ENCODE measurements around the gene GCN1. TPM values are rescaled to one million over a fixed set of nuclear protein-coding genes. Genes with fewer than 3 reads are reported as not detected.

GCN1 gene
- total and polyA plus RNA-seq, 10 of the 15 experiments (the other 5 are each of a cell fraction or from before 2014, with no cell fraction given), result 10.8 to 150 (median 58.3) TPM

DNA sequence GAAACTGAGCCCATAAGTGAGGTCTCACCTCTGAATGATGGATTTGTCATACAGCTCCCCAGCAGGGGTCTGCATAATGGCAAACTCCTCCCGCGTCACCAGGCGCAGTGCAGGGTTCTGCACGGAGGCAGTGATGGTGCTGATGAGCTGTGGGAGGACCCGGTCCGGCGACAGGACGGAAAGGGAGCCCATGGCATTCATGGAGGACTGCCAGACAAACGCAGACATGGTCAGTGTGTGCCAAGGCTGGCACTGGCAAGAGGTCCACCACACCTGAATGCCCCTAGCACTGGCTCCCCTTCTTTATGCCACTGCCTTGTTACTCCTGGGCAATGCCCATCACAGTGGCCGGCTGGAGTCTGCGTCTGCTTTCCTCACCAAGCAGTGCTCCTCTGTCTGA is 32.7 kb downstream of the GCN1 start:
- intact Hi-C loops (cut with micrococcal nuclease; ENCODE audit: unreplicated experiment) (no loop called here), in situ Hi-C loops (cut with MboI) (no loop called here)
- no peak for FAIRE-seq
- no peak overlapping the region for H3K4me2 ChIP-seq (ENCODE audit: control insufficient read depth, insufficient read depth)
- ChIA-PET CTCF (interaction anchor here (1.2 kb wide), 1 partner anchor 13 kb away, joined by 4 read pairs; no protein-coding TSS in a partner anchor), RAD21 (ENCODE audit: unreplicated experiment) (interaction anchor here (0.5 to 1.4 kb wide), 2 partner anchors 40 to 130 kb away, joined by 4 read pairs; partner anchors contain the start of gene RNU4-2), SMC1A (ENCODE audit: uncharacterized antibody, unreplicated experiment) (interaction anchor here (1.6 kb wide), 1 partner anchor 10 kb away, joined by 3 read pairs; no protein-coding TSS in a partner anchor), POLR2A (no interaction called here)
- H2AFZ ChIP-seq (ENCODE audit: control insufficient read depth, low read depth, low read length), result no peak overlapping the region
- peaks cover 30 to 53% of the 10 kb centered on the region in 2 experiments for H3K36me3 ChIP-seq (ENCODE audit: control insufficient read depth in 2 of 2, insufficient read depth in 2 of 2, low read length in 1 of 2)
- no peaks in the 10 kb centered on the region for H3K27me3 ChIP-seq (replicated peaks in 1 of 2; ENCODE audit: control insufficient read depth in 2 of 2, insufficient read depth in 2 of 2, low read length in 1 of 2)
- no peaks in the 10 kb centered on the region for H3K9me3 ChIP-seq (replicated peaks; ENCODE audit: control insufficient read depth, insufficient read depth, low read length)
- 90% methylated on average over 11 of the region's 11 CpGs for WGBS (ENCODE audit: insufficient coverage, insufficient replicate concordance, low lambda C conversion rate, missing lambda C conversion rate)
- H4K20me1 ChIP-seq (ENCODE audit: control insufficient read depth, insufficient read depth), result no peaks in the 10 kb centered on the region
- H3K27ac ChIP-seq (ENCODE audit: control insufficient read depth, insufficient read depth), result no peak overlapping the region
- no peak for DNase-seq (ENCODE audit: low read depth, low spot score)
- peaks cover 3% of the 10 kb centered on the region for H3K4me1 ChIP-seq (ENCODE audit: control insufficient read depth, insufficient read depth, low read length)
- TF ChIP-seq RB1 (IDR thresholded peaks at IDR 0.05; ENCODE audit: borderline replicate concordance) (no peak), POLR2AphosphoS5 (IDR thresholded peaks at IDR 0.05; ENCODE audit: low read length) (peak; percentile 28; the same call in 1 of the 2 replicates), POLR2A (IDR thresholded peaks at IDR 0.05; ENCODE audit: low read depth, low read length) (peak; percentile 53)
- H3K9ac ChIP-seq (ENCODE audit: control insufficient read depth, insufficient read depth, low read length), result no peak overlapping the region
- no TSS peak for BruUV-seq (replicated peaks)
- H3K4me3 ChIP-seq, result no peak overlapping the region
- H3K79me2 ChIP-seq (ENCODE audit: control insufficient read depth, insufficient read depth, low read length), result no peaks in the 10 kb centered on the region
- no peak for ATAC-seq

DNA sequence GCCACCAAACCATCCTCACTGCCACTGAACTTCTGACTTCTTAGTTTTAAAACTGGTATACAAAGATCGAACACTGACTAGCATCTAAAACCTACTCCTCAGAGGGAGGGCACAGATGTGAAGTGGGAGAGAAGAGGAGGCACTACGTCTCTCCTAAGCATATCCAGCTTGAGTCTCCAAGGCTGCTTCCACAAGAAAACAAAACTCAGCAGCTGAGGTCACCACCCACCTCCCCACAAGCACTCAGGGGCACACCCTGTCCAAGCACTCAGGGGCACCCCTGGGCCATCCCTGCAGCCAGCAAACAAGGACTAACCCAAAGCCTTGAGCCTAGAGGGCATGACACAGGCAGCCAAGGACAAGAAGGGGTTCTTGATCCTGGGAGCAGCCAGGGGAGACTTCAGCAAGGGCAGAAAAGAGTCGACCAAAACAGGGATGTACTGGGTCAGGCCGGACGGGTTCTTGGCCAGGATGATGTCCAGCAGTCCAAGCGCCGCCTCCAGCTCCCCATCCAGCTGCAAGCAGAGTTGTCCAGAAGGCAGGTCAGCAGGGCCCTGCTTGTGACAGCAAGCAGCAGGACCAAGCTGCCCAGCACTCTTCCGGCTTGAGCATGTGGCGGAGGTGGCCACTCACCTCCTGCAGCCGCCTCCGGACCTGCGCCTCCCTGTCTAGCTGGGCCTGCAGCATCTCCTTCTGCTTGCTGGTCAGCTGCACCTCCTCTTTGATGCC is 34.8 kb downstream of the GCN1 start:
- Histone ChIP-seq H4K20me1 (ENCODE audit: control insufficient read depth, insufficient read depth) (no peaks in the 10 kb centered on the region), H3K4me3 (no peak overlapping the region), H3K36me3 (ENCODE audit: control insufficient read depth in 2 of 2, insufficient read depth in 2 of 2, low read length in 1 of 2) (peaks cover 48 to 68% of the 10 kb centered on the region in 2 experiments), H2AFZ (ENCODE audit: control insufficient read depth, low read depth, low read length) (no peak overlapping the region), H3K9me3 (replicated peaks; ENCODE audit: control insufficient read depth, insufficient read depth, low read length) (no peaks in the 10 kb centered on the region), H3K9ac (ENCODE audit: control insufficient read depth, insufficient read depth, low read length) (no peak overlapping the region), H3K4me1 (ENCODE audit: control insufficient read depth, insufficient read depth, low read length) (peaks cover 4% of the 10 kb centered on the region), H3K27me3 (replicated peaks in 1 of 2; ENCODE audit: control insufficient read depth in 2 of 2, insufficient read depth in 2 of 2, low read length in 1 of 2) (no peaks in the 10 kb centered on the region), H3K27ac (ENCODE audit: control insufficient read depth, insufficient read depth) (no peak overlapping the region), H3K79me2 (ENCODE audit: control insufficient read depth, insufficient read depth, low read length) (no peaks in the 10 kb centered on the region), H3K4me2 (ENCODE audit: control insufficient read depth, insufficient read depth) (no peak overlapping the region)
- RAD21 ChIA-PET (ENCODE audit: unreplicated experiment), result interaction anchor here (1.7 kb wide), 1 partner anchor 44 kb away, joined by 6 read pairs; the partner anchor contains the start of gene RAB35
- no peak for DNase-seq (ENCODE audit: low read depth, low spot score)
- WGBS (ENCODE audit: insufficient coverage, insufficient replicate concordance, low lambda C conversion rate, missing lambda C conversion rate), result over 99% methylated on average over 12 of the region's 12 CpGs
- in situ Hi-C loops (cut with MboI) (no loop called here), intact Hi-C loops (cut with micrococcal nuclease; ENCODE audit: unreplicated experiment) (no loop called here)
- SMC1A ChIA-PET (ENCODE audit: uncharacterized antibody, unreplicated experiment), result interaction anchor here (0.5 to 1.6 kb wide), 3 partner anchors 9 to 41 kb away, joined by 3 to 5 read pairs (median 4); no protein-coding TSS in a partner anchor
- TF ChIP-seq MYB (IDR thresholded peaks at IDR 0.05; ENCODE audit: borderline replicate concordance, low read depth, low read length) (no peak), POLR2A (IDR thresholded peaks at IDR 0.05; ENCODE audit: low read depth, low read length) (peak; percentile 46; the same call in 1 of the 2 replicates)
- CTCF ChIA-PET, result no interaction called here
- FAIRE-seq, result no peak
- POLR2A ChIA-PET, result interaction anchor here (0.7 kb wide), 1 partner anchor 42 kb away, joined by 4 read pairs; no protein-coding TSS in a partner anchor
- BruUV-seq (replicated peaks), result no TSS peak
- ATAC-seq, result no peak
